Endothelial cell of hepatic sinusoid (primary cell): ENCODE data around the gene LHFPL6.

Source experiments
- in situ Hi-C: cut with HindIII; loops from 2 replicates; pipeline ENCODE4 v1.10.0; 2017; ENCODE audit warnings: low sequenced_read_pairs

LHFPL6 gene

DNA sequence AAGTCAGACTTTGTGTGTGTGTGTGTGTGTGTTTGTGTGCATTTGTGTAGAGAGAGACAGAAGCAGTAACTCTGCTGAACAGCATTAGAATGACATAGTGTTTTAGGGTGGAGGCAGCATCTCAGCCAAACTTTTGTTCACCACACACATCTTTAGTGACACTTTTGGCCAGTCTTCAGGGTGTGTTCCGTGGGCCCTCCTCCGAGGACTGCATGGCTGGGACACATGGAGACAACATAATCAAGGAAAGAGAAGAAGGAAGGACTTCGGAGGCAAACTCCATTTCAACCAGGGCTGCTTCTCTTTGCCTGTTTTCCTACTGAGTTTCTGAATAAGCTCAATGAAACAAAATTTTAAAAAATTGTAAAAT, 205.1 kb downstream of the LHFPL6 start:
- in situ Hi-C loops: no loop called here

DNA sequence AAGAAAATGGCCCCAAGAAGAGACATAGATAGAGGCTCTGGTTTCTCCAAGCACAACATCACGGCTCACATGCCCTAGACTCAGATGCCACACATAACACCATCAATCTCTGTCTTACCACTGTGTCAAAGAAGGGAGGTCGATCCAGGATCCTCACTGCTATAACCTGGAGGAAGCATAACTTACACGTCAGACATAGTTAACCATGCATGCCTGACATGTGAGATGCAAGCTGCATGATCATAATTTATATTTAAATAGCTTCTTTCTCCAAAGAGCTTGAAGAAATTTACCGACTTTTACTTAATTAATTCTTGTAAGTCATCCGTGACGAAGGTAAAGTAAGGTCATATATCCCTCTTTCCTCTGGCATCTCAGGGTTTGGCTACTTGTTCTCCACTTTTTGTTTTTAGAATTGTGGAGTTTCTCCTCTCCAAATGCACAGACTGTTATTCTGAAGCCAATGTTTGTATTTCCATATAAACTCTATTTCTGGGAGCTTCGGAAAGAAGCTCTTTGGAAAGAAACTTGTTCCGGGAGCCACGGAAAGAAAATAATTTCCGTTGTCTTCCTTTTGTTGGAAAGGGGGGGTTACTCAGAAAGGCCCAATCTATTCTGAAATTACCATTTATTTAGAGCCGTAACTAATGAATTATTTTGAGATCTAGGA, 205.6 kb downstream of the LHFPL6 start:
- in situ Hi-C loops: no loop called here

DNA sequence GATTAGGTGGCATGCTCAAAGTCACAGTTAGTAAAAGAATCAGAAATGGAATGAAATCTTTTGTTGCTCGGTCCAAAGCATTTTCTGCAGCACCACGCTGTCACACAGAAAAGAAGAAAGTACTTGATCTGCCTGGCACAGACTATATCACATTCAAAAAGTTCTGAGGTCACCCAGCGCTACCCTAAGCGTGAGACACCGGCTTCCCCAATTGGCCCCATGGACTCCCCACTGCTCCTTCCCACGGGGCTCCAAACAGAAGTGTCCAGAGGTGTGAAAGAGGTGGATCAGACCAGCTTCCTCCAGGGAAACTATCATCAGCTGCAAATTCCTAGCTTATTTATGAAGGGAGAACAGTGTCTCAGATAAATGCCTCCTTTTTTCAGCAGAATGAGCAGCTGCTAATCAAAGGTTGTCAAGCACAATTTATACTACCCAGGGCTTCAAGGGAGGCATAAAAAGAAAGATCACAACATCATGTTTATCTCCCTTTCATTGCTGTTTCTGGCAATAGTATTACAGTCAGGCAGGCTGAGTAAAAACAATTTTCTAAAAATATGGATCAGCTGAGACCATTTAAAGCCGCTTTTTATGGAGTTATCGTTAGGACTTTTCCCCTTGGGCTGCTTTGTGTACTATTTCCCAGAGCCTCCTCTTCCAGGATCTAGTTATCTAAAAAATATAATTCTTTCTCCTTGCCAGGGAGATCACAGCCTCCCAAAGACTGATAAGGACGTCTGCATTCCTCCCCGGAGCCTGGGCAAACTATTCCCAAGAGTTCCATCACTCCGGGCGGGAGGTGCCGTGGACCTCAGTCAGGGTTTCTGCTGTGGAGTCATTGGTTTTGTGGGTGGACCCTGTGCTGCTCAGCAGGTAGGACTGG, 208.0 kb downstream of the LHFPL6 start:
- in situ Hi-C loops: no loop called here

DNA sequence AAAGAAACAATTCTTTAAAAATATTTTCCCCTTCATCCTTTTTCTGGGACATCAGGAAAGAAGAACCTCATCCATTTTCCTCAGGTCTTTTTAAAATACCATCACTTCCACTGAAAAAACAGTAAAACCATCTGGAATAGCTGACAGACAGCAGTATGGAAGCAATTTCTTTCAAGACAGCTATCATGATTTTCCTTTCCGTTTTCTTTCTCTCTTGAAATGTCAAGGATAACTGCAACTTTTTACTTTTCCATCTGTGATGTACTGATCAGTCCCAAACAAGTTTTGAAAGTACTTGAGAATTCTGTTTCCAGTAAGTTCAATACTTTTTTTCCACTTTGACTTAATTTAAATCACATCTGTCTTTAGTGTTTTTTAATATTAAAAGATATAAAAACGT, 211.2 kb downstream of the LHFPL6 start:
- in situ Hi-C loops: no loop called here

DNA sequence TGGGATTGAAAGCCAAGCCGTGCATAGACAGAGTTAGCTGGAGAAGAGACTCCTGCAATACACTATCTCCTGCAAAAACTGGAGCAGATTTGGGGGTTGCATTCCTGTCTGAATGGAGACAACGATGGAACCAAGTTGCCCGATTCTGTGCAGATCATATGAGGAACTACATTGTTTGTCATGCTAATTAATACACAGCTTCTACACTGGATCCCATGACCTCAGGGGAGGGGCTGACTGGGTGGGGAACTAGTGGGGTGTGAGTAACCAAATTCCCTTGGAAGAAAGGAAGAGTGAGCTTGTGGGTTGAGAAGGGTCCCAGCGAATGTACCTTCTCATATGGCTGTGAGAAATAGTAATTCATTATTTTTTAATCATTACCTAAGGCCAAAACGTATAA, 214.0 kb downstream of the LHFPL6 start:
- in situ Hi-C loops: no loop called here

DNA sequence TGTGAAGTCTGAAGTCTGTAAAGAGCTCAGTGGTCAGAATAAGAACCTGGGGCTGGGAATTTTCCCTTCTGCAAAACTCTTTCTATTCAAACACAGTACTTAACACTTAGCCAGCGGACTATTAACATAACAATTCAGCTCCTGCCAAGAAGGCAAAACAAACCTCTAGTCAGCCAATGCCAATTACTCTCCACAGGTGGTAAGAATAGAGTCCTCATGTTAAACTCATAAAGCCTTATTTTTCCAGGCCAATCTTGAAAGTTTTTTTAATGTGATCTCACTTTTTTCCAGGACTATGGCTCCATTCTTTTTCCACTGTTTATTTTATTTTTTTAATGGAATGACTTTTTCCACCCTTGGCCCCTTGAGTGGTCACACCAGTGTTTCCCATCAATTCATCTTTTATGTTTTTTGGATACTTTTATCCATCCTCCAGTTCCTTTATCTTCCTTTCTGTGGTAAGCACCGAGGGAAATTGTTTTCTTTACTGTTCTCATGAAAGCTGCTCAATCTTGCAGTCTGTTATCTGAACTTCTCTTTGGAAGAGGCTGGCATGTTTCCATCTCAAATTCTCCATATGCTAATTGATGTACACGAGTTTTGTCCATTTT, 217.3 kb downstream of the LHFPL6 start:
- in situ Hi-C loops: no loop called here

DNA sequence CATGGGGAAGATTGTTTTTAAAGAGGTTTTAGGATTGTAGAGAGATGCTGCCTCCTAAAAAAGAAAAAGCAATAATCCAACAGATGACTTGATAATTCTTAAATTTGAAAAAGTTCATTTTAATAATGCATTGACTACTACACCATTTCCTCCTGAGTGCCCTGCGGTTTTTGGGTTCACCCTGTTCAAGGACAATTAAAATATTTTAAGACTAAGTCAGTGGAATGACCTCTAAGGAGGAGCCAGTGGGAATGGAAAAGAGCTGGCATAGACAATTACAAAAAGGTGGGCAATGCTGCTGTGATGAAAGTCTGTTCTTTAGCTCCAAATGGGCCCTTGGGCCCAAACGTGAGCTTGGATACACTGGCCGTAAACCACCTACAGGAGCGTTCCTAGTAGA, 217.8 kb downstream of the LHFPL6 start:
- in situ Hi-C loops: no loop called here

DNA sequence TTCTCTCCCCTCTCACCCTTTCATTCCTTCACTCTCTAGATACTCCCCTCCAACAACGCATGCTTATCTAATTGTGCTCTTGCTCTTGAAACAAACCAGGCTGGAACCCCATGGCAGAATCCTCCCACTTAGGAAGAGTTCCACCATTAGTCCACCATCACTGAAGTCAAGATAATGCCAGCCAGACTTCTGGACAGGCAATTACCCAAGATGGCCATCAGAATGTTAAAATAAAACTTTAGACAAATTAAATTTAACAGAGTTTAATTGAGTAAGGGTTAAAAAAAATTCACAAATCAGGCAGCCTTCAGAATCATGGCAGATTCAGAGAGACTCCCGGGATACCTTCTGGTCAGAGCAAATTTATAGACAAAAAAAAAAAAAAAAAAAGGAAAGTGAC, 221.5 kb downstream of the LHFPL6 start:
- in situ Hi-C loops: no loop called here

DNA sequence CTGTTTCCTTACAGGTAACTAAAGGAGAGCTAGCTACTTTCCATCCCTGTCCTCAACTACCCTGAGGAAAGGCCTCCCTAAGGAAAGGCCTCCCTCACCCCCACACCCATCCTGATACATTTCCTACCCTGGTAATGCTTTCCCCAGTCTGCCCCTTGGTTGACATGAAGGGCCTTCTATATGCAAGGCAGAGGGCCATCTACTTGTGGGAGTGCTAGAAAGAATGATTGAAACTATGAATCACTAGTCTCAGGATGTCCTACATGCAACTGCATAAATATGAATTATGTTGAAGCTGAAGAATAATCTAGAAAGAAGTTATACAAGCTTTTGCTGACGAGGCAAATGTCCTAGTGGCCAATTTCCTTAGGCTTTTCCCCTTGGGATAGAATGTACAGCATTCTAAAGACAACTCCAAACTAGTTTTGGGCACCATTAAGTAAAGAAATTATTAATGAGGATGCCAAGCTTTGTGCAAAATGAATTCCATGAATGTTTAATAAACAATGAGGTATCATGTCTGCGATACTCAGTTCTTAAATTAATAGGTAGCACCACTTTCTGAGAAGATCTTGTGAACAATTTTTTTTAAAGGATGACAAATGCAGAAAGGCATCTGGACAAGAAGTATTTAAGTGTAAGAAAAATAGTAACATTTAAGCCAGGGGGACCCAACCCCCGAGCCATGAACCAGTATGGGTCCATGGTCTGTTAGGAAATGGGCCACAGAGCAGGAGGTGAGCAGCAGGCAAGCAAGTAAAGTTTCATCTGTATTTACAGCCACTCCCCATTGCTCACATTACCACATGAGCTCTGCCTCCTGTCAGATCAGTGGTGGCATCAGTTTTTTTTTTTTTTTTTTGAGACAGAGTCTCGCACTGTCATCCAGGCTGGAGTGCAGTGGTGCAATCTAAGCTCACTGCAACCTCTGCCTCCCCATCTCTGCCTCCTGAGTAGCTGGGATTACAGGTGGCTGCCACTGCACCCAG, 223.0 kb downstream of the LHFPL6 start:
- in situ Hi-C loops: no loop called here

DNA sequence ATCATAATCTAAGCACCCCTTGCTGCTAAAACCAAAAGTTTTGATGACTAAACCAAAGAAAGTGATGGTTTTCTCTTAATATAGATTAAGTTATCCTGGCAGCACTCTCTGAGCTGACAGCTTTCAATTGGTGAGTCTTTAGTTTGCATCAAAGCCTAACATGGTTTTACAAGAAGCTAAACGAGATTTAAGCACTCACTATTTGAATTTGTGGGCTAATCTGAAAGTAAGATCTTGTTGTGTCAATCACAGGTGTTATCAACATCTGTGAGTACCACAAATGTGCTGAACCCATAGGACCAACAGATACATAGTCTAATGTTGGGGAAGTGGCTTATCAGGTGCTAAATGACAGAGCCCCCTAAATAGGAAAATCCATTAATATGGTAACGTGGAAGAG, 223.9 kb downstream of the LHFPL6 start:
- in situ Hi-C loops: no loop called here

DNA sequence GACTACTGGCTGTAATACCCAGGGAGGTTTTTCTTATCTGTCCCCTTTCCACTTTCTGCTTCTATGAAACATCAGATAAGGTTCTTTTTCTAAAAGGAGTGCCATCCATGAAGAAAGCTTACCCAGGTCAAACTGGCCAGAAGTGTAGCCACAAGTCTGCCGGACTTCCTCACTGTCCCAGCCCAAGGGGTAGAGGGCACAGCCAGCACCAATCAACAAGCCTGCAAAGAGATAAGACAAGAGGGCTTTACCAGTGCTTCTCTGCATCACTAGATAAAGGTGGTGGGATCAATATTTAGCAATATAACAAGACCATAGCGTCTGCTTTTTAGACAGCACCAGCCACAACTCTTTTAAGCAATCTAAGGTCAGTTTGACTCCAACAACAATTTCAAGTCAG, 224.7 kb downstream of the LHFPL6 start:
- in situ Hi-C loops: no loop called here

DNA sequence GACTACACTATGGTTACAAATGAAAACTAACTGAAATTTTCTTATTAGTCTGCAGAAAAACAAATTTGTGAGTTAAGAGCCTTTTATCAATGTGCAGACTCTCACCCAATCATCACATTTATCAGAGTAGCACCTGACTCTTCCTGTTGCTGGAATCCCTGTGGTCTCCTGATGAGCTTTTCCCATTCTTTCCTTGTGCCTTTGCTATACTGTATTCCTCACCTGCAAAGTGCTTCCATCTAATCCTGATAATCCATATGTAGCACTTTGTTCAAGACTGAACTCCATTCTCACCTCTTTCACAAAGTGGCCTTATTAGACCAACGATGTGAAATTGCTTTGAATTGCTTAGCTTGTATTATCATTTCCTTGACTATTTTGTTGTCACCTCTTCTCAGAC, 225.3 kb downstream of the LHFPL6 start:
- in situ Hi-C loops: no loop called here

DNA sequence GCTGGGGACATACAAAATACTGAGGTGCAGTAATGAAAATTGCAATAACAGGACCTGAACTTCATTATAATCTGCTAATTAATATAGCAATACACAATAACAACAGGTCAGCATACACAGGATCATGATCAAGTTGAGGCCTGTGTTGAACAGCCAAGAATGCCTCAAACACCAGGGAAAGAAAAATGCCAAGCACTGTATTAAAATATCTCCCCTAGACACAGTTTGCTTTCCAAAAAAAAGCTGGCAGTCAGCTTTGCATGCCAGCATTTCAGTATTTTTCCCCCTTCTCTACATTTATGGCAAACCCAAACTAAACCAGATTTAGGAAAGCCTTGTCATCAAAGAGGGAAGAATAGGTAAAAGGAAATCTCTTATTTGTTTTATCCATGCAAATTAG, 226.9 kb downstream of the LHFPL6 start:
- in situ Hi-C loops: no loop called here

DNA sequence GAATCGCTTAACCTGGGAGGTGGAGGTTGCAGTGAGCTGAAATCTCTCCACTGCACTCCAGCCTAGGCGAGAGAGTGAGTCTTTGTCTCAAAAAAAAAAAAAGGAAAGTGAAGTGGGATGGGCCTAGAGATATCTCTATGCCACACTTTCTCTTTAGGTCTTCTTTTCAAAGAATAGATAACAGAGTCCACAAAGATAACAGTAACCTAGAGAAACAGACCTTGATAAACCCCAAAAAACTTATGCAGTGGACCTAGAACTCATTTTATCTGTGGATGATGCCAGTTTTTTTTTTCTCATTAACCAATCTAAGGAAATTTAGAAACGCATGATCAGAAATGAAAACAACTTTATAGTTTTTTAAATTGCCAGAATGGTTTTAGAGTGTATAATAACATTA, 227.4 kb downstream of the LHFPL6 start:
- in situ Hi-C loops: no loop called here

DNA sequence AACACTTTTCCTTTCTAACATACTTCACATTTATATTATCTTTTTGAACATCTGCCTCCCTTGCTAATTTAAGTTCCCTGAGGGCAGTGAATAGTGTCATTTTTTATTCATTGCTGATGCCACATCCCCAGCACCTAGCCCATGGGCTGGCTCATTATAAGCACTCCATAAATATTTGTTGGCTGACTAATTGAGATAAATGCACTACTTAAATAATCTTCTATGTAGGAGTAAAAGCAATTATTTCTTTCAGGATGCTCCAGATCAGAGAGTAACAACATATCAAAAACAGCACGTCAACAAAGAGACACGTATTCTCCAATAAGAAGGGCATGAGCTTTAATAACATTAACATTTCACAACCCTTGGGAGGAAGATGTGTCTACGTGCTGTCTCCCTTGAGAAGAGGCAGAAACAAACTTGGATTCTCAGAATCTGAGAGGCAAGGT, 228.2 kb downstream of the LHFPL6 start:
- in situ Hi-C loops: no loop called here

DNA sequence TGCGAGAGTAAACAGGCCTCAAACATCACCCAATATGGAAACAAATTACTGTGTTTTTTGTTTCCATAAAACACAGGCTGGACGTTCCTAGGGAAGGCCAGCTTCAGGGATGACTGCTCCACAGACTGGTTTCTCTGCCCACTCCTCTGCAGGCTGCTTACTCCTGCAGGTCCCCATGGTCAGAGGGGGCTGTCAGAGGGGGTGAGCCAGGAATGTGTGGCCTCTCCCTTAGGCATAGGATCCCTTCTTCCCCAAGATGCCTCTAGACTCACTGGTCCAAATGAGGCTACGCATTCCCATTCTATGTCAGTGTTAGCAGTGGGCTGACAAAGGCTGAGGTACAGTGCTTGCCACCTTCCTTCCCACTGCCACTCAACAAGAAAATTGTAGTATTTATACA, 229.8 kb downstream of the LHFPL6 start:
- in situ Hi-C loops: no loop called here

DNA sequence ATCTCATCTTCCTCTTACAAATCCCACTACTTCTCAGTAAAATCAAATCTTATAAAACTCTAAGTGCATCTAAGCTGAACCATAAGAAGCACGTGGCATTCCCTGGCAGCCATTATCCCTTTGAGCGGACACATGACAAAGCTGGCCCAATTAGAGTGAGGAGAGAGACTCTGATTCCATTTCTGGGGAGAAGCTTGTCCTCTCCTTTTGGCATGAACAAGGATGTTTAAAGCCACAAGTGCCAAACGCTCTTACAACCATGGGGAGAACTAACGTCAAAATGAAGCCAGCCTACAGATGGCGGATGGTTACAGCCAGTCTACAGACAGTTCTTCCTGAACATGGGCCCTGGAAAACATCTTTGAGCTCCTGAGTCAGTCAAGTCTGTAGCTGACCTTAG, 231.3 kb downstream of the LHFPL6 start:
- in situ Hi-C loops: no loop called here

DNA sequence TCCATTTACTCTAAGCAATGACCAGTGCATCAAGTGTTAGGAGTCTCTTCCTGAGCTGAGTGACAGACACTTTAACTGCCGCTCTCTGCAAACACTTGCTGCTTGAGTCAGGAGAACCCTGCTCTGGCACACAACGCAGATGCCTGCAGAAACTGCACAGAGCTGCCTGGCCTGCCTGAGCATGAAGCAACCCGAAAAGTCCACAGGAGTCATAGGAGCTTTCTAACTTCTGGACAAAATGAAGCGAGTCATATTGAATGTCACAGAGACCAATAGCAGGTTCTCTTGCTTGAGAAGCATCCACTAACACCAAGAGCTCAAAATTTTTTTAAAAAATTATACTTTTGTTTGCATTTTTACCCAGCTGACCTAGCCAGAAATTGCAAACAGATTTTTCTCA, 232.4 kb downstream of the LHFPL6 start:
- in situ Hi-C loops: no loop called here

DNA sequence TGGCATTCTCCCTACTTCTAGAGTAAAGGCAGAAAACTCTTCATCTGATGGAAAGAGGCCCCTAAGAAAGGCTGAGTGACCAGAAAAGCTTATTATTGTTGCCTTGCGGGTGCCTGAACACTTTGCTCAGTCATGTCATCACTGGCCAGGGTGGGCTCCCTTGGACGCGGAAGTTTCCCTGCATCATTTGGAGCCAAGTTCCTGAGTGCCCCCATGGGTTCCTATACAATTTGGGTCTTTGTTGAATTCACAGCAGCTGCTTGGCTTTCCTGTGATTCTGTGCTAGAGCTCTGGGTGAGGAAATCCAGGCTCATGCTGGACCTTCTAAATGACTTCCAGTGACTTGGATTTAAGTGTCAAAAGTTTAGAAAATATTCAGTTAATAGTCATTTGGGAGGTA, 232.9 kb downstream of the LHFPL6 start:
- in situ Hi-C loops: no loop called here

DNA sequence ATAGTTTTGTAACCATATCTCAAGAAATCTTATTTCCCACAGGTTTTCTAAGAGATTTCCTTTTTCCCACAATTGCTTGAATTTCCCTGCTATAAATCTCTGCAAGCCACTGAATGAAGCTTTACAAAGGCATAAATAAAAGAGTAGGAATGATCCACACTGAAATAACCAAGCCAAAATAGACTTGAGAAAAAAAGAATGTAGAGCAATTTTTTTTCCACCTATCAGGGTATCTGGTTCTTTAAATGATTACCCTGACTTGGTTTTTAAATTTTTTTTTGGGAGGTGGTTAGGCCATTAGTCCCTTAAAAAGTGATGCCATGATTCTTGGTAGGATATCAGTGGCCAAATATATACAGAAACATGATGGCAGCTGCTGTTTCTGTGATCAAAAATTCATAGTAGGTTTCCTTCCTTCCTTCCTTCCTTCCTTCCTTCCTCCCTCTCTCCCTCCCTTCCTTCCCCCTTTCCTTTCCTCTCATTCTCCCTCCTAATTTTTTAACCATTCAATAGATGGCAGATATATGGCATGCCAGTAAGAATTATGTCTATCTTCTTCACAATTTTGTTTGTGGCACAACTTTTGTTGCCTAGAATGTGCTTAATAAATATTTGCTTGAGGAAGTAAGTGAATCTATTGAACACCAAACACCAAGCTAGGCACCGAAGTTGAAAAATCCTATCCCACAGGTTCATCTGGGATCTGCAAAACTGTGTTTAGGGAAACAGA, 233.7 kb downstream of the LHFPL6 start:
- in situ Hi-C loops: loop anchor here (5.0 kb wide), 2 partner anchors 43 to 102 kb away; no protein-coding TSS in a partner anchor
